H1 (cell line): ENCODE measurements around the gene SV2B. TPM values are rescaled to one million over a fixed set of nuclear protein-coding genes. Genes with fewer than 3 reads are reported as not detected.

Experiments
- CTCF ChIA-PET: fragments of 300-600 bp; sonication (Branson Sonifier 250); formaldehyde crosslinking; loops from one replicate; lab custom pipeline; 2021; ENCODE audit not compliant: partially characterized antibody; lab: Charles Lee
- POLR2A ChIA-PET: fragments of 300-600 bp; sonication (Branson Sonifier 250); formaldehyde crosslinking; loops from one replicate; lab custom pipeline; 2021; ENCODE audit warnings: inconsistent platforms; ENCODE audit not compliant: partially characterized antibody; lab: Charles Lee
- DNase-seq, 2 experiments: peaks; one replicate each; pipeline versions ENCODE4 v3.0.0 to v3.0.0-alpha.2; 2010 to 2022; ENCODE audit warnings: low spot score in 2 of 2, low read depth in 1 of 2, mixed read lengths in 1 of 2
- FAIRE-seq: peaks from 2 replicates; lab custom pipeline; 2011; peaks lifted over from hg19 to GRCh38; lab: Jason Lieb, UNC
- H2AFZ ChIP-seq: 2 replicates; pipeline ENCODE4 v1.8.1; 2012; ENCODE audit warnings: low read length, inconsistent platforms
- H2AK5ac ChIP-seq: 2 replicates; pipeline ENCODE4 v1.6.1; 2013; ENCODE audit warnings: low read depth, low read length
- H2BK120ac ChIP-seq: replicated peaks from 2 replicates; pipeline ENCODE3; 2013; ENCODE audit warnings: low read depth, low read length, inconsistent platforms
- H2BK12ac ChIP-seq: 2 replicates; pipeline ENCODE4 v1.6.1; 2013; ENCODE audit warnings: low read depth, low read length
- H2BK15ac ChIP-seq: 2 replicates; pipeline ENCODE4 v1.6.1; 2013; ENCODE audit warnings: low read length
- H2BK20ac ChIP-seq: 2 replicates; pipeline ENCODE4 v1.6.1; 2013; ENCODE audit warnings: low read length
- H2BK5ac ChIP-seq: 2 replicates; pipeline ENCODE4 v1.6.1; 2013; ENCODE audit warnings: low read depth, low read length
- H3K14ac ChIP-seq: 2 replicates; pipeline ENCODE4 v1.6.1; 2013; ENCODE audit warnings: inconsistent platforms; ENCODE audit not compliant: insufficient read length
- H3K18ac ChIP-seq: 2 replicates; pipeline ENCODE4 v1.6.1; 2013; ENCODE audit warnings: low read length; ENCODE audit errors: extremely low read depth
- H3K23ac ChIP-seq: 2 replicates; pipeline ENCODE4 v1.6.1; 2013; ENCODE audit warnings: inconsistent platforms; ENCODE audit not compliant: insufficient read length
- H3K23me2 ChIP-seq: 2 replicates; pipeline ENCODE4 v1.6.1; 2013; ENCODE audit warnings: low read depth, low read length
- H3K27ac ChIP-seq: 2 replicates; pipeline ENCODE4 v1.6.1; 2011; ENCODE audit warnings: low read depth, low read length, inconsistent platforms
- H3K27me3 ChIP-seq, 4 experiments: replicated peaks in 1 of 4; 1 replicate in 1 of 4; 2 replicates in 3 of 4; pipeline versions ENCODE4 v1.6.1 to v1.8.1; 2011 to 2013; ENCODE audit warnings: low read length in 3 of 4, mild to moderate bottlenecking in 3 of 4, inconsistent platforms in 2 of 4, mixed read lengths in 2 of 4, moderate library complexity in 1 of 4; ENCODE audit not compliant: control insufficient read depth in 3 of 4, insufficient read depth in 3 of 4; ENCODE audit errors: extremely low read depth in 1 of 4
- H3K36me3 ChIP-seq, 4 experiments: 2 replicates each; pipeline versions ENCODE4 v1.6.1 to v1.8.1; 2011 to 2013; ENCODE audit warnings: mild to moderate bottlenecking in 4 of 4, low read length in 3 of 4, moderate library complexity in 2 of 4, control low read depth in 1 of 4, inconsistent platforms in 1 of 4; ENCODE audit not compliant: insufficient read depth in 4 of 4, control insufficient read depth in 2 of 4
- H3K4ac ChIP-seq: replicated peaks from 2 replicates; pipeline ENCODE3; 2013; ENCODE audit warnings: low read length, low read depth, mixed read lengths, inconsistent platforms; ENCODE audit not compliant: insufficient read length
- H3K4me1 ChIP-seq, 4 experiments: replicated peaks in 1 of 4; 1 replicate in 1 of 4; 2 replicates in 3 of 4; pipeline versions ENCODE4 v1.6.1 to v1.8.1; 2011 to 2013; ENCODE audit warnings: low read length in 3 of 4, inconsistent platforms in 2 of 4, mixed read lengths in 1 of 4; ENCODE audit not compliant: insufficient read depth in 4 of 4, control insufficient read depth in 3 of 4
- H3K4me2 ChIP-seq, 2 experiments: 2 replicates each; pipeline versions ENCODE4 v1.6.1 to v1.8.1; 2011 to 2013; ENCODE audit warnings: low read depth in 2 of 2, low read length in 2 of 2, control low read depth in 1 of 2, inconsistent platforms in 1 of 2, mild to moderate bottlenecking in 1 of 2; ENCODE audit not compliant: insufficient read depth in 1 of 2
- H3K4me3 ChIP-seq, 4 experiments: fragments of 200-600, 300-600 bp in 1 of 4; sonication (generic), shearing (Covaris generic), sonication (Bioruptor Twin) in 1 of 4; 2 replicates each; pipeline versions ENCODE4 v1.5.1 to v1.8.1; 2011 to 2016; ENCODE audit warnings: low read length in 4 of 4, low read depth in 3 of 4, control low read depth in 2 of 4, inconsistent platforms in 2 of 4, mild to moderate bottlenecking in 2 of 4, mixed read lengths in 1 of 4, moderate library complexity in 1 of 4; ENCODE audit not compliant: insufficient read depth in 2 of 4; ENCODE audit errors: extremely low read depth in 1 of 4
- H3K56ac ChIP-seq: replicated peaks from 2 replicates; pipeline ENCODE3; 2013; ENCODE audit warnings: low read depth, mild to moderate bottlenecking, mixed read lengths, low read length, inconsistent platforms; ENCODE audit not compliant: insufficient read length
- H3K79me1 ChIP-seq: 2 replicates; pipeline ENCODE4 v1.6.1; 2013; ENCODE audit warnings: low read depth, low read length, control low read depth
- H3K79me2 ChIP-seq, 2 experiments: 2 replicates each; pipeline versions ENCODE4 v1.6.1 to v1.8.1; 2012 to 2013; ENCODE audit warnings: low read length in 2 of 2, mild to moderate bottlenecking in 2 of 2, inconsistent platforms in 1 of 2; ENCODE audit not compliant: insufficient read depth in 2 of 2, control insufficient read depth in 1 of 2
- H3K9ac ChIP-seq, 4 experiments: replicated peaks in 1 of 4; 1 replicate in 1 of 4; 2 replicates in 3 of 4; pipeline versions ENCODE4 v1.6.1 to v1.8.1; 2011 to 2013; ENCODE audit warnings: low read depth in 3 of 4, low read length in 3 of 4, control low read depth in 2 of 4, mild to moderate bottlenecking in 2 of 4, moderate library complexity in 2 of 4, inconsistent platforms in 1 of 4; ENCODE audit errors: extremely low read depth in 1 of 4
- H3K9me3 ChIP-seq, 2 experiments: 2 replicates each; pipeline versions ENCODE4 v1.6.1 to v1.8.1; 2012 to 2013; ENCODE audit warnings: mild to moderate bottlenecking in 2 of 2, moderate library complexity in 2 of 2, control low read depth in 1 of 2, inconsistent platforms in 1 of 2, low read depth in 1 of 2, low read length in 1 of 2, mixed read lengths in 1 of 2; ENCODE audit not compliant: insufficient read depth in 2 of 2
- H4K20me1 ChIP-seq, 2 experiments: replicated peaks in 1 of 2; 2 replicates each; pipeline versions ENCODE3 to v1.8.1; 2011 to 2013; ENCODE audit warnings: inconsistent platforms in 2 of 2, low read length in 2 of 2, mild to moderate bottlenecking in 1 of 2; ENCODE audit not compliant: insufficient read depth in 2 of 2, control insufficient read depth in 1 of 2
- H4K5ac ChIP-seq: 2 replicates; pipeline ENCODE4 v1.6.1; 2013; ENCODE audit warnings: low read length, low read depth, mixed read lengths, inconsistent platforms; ENCODE audit not compliant: insufficient read length
- H4K8ac ChIP-seq: 2 replicates; pipeline ENCODE4 v1.8.0; 2013; ENCODE audit warnings: mild to moderate bottlenecking, moderate library complexity, low read length, inconsistent platforms; ENCODE audit not compliant: insufficient read depth; ENCODE audit errors: extremely low read depth
- H4K91ac ChIP-seq: replicated peaks from 2 replicates; pipeline ENCODE3; 2013; ENCODE audit warnings: low read length, mixed read lengths, inconsistent platforms; ENCODE audit not compliant: insufficient read length
- ASH2L ChIP-seq: fragments of 200-600, 300-600 bp; sonication (generic); IDR thresholded peaks from one replicate; pipeline ENCODE4 v1.7.1; 2017; ENCODE audit warnings: low read length
- ATF2 ChIP-seq: IDR thresholded peaks from 2 replicates; pipeline ENCODE4 v1.6.1; 2012; ENCODE audit warnings: low read length, inconsistent platforms
- CBX5 ChIP-seq: fragments of 300-800, 300-1000 bp; sonication (generic); IDR thresholded peaks from 2 replicates; pipeline ENCODE4 v1.7.1; 2016; ENCODE audit warnings: antibody characterized with exemption, low read length, low read depth
- CREB1 ChIP-seq: IDR thresholded peaks from 2 replicates; pipeline ENCODE4 v1.6.1; 2012; ENCODE audit warnings: inconsistent platforms
- EGR1 ChIP-seq: IDR thresholded peaks from 2 replicates; pipeline ENCODE4 v1.6.1; 2011; ENCODE audit warnings: low read depth, low read length, borderline replicate concordance
- FOSL1 ChIP-seq: IDR thresholded peaks from 2 replicates; pipeline ENCODE4 v1.6.1; 2011; ENCODE audit warnings: mild to moderate bottlenecking, low read depth, low read length, moderate library complexity; ENCODE audit not compliant: insufficient read depth
- GABPA ChIP-seq: IDR thresholded peaks from 2 replicates; pipeline ENCODE4 v1.6.1; 2011; ENCODE audit warnings: mild to moderate bottlenecking, low read length, moderate library complexity, borderline replicate concordance; ENCODE audit not compliant: insufficient read depth
- HDAC2 ChIP-seq, 2 experiments: fragments of 300-600 bp in 1 of 2; sonication (generic) in 1 of 2; IDR thresholded peaks; 2 replicates each; pipeline ENCODE4 v1.6.1; 2011 to 2012; ENCODE audit warnings: low read depth in 2 of 2, low read length in 2 of 2, mild to moderate bottlenecking in 2 of 2, moderate library complexity in 2 of 2, borderline replicate concordance in 1 of 2, inconsistent platforms in 1 of 2
- JUND ChIP-seq: IDR thresholded peaks from 2 replicates; pipeline ENCODE4 v1.6.1; 2011; ENCODE audit warnings: mild to moderate bottlenecking, improper control_type of control experiment, low read length
- MAX ChIP-seq: IDR thresholded peaks from 2 replicates; pipeline ENCODE4 v1.6.1; 2012; ENCODE audit warnings: inconsistent platforms
- POLR2A ChIP-seq, 2 experiments: IDR thresholded peaks; 1 replicate in 1 of 2; 2 replicates in 1 of 2; pipeline ENCODE4 v1.6.1; 2011; ENCODE audit warnings: low read depth in 2 of 2, low read length in 2 of 2, mild to moderate bottlenecking in 2 of 2; ENCODE audit errors: control extremely low read depth in 1 of 2
- SP1 ChIP-seq: IDR thresholded peaks from 2 replicates; pipeline ENCODE4 v1.6.1; 2011; ENCODE audit warnings: low read depth, low read length
- YY1 ChIP-seq: IDR thresholded peaks from 2 replicates; pipeline ENCODE4 v1.6.1; 2011; ENCODE audit warnings: low read depth, mild to moderate bottlenecking, low read length
- ZNF274 ChIP-seq: IDR thresholded peaks from 2 replicates; pipeline ENCODE4 v1.7.0; 2012; ENCODE audit warnings: low read length, borderline replicate concordance; ENCODE audit errors: extremely low read depth
- WGBS, 2 experiments: shearing (Covaris generic) in 1 of 2; methylation state at CpG; one replicate each; pipeline versions ENCODE4 v1.1.6 to v1.1.7; 2013 to 2015; ENCODE audit warnings: low lambda C conversion rate in 2 of 2, mixed read lengths in 2 of 2, inconsistent platforms in 1 of 2, low coverage in 1 of 2, missing lambda C conversion rate in 1 of 2; ENCODE audit not compliant: insufficient replicate concordance in 2 of 2, insufficient coverage in 1 of 2, insufficient read length in 1 of 2; ENCODE audit errors: extremely low coverage in 1 of 2, missing lambda C conversion rate in 1 of 2; 5-methylcytosine and 5-hydroxymethylcytosine counted together
- polyA plus RNA-seq, 7 experiments: library from polyadenylated mRNA; depleted of rRNA in 3 of 7; stranded (reverse) in 5 of 7; unstranded in 2 of 7; fragments of >200 nt in 5 of 7; fragments of 200-250 nt in 2 of 7; gene quantifications; 1 replicate in 5 of 7; 2 replicates in 1 of 7; 4 replicates in 1 of 7; pipeline versions ENCODE4 v1.2.1 to v1.2.3, GENCODE V29; 2011 to 2013; ENCODE audit warnings: missing spikeins in 2 of 7, mixed read lengths in 2 of 7
- total RNA-seq: library from RNA; stranded (reverse); fragmentation: NEBNext Ultra II Directional; extraction: Animal tissue kit (Norgen Biotek cat#: 25700); gene quantifications from 2 replicates; pipeline ENCODE4 v1.2.1, GENCODE V29; 2021

SV2B gene
- total and polyA plus RNA-seq, 2 of the 8 experiments (the other 6 are each of a cell fraction or from before 2014, with no cell fraction given) = 0.09 to 0.20 TPM

- no peaks in the 10 kb centered on the region for H3K9me3 ChIP-seq
- no peak overlapping the region for H4K5ac ChIP-seq
- 82% methylated on average over 2 of the region's 2 CpGs; no CpG with 5 or more reads in 1 of the 2 experiments for WGBS, 2 experiments
- H3K18ac ChIP-seq = no peak overlapping the region
- no peaks in the 10 kb centered on the region for H3K27me3 ChIP-seq
- DNase-seq (no peak), FAIRE-seq (no peak)
- H3K4me2 ChIP-seq = no peak overlapping the region
- no peak overlapping the region for H3K14ac ChIP-seq
- H3K4me1 ChIP-seq = no peaks in the 10 kb centered on the region
- no peak overlapping the region for H3K23ac ChIP-seq
- H2BK5ac ChIP-seq = no peak overlapping the region
- no peaks in the 10 kb centered on the region for H3K23me2 ChIP-seq
- H2BK20ac ChIP-seq = no peak overlapping the region
- no peak overlapping the region for H3K27ac ChIP-seq
- H4K8ac ChIP-seq = no peak overlapping the region
- H4K20me1 ChIP-seq = no peaks in the 10 kb centered on the region
- no peak overlapping the region for H3K4me3 ChIP-seq
- no peaks in the 10 kb centered on the region for H3K79me1 ChIP-seq
- H3K79me2 ChIP-seq = no peaks in the 10 kb centered on the region
- no peak overlapping the region for H2AFZ ChIP-seq
- no peak overlapping the region for H2AK5ac ChIP-seq
- no peaks in the 10 kb centered on the region for H3K36me3 ChIP-seq
- CTCF ChIA-PET = interaction anchor here (1.4 to 1.8 kb wide), 3 partner anchors 9 to 542 kb away, joined by 5 to 11 read pairs (median 8); partner anchors contain the start of gene SLCO3A1
- POLR2A ChIA-PET = no interaction called here
- no peak overlapping the region for H2BK120ac ChIP-seq
- no peak overlapping the region for H3K4ac ChIP-seq
- no peak overlapping the region for H3K56ac ChIP-seq
- TF ChIP-seq EGR1 (no peak), HDAC2 (IDR thresholded peaks at IDR 0.05; ENCODE audit: borderline replicate concordance in 1 of 2, low read depth in 2 of 2, low read length in 2 of 2) (no peak), YY1 (no peak), JUND (no peak), ASH2L (no peak), CREB1 (no peak), POLR2A (IDR thresholded peaks at IDR 0.05; ENCODE audit: control extremely low read depth in 1 of 2, low read depth in 2 of 2, low read length in 2 of 2) (no peak), SP1 (no peak), ATF2 (no peak), ZNF274 (no peak), CBX5 (no peak), GABPA (no peak), MAX (no peak), FOSL1 (no peak)
- no peak overlapping the region for H3K9ac ChIP-seq
- H2BK12ac ChIP-seq = no peak overlapping the region
- H4K91ac ChIP-seq = no peak overlapping the region
- H2BK15ac ChIP-seq = no peak overlapping the region
Observed at GRCh38 chr15:91311986-91312385, 211.9 kb downstream of the SV2B start.
